ENCODE measurements around the gene IGF2BP2.

Gene IGF2BP2

GRCh38 chr3:185717121-185717520 is 107.7 kb downstream of the IGF2BP2 start:
- Histone ChIP-seq H3K27me3 (no peaks in the 10 kb centered on the region), H3K4me1 (peaks cover 64% of the 10 kb centered on the region), H3K4me3 (no peak overlapping the region), H3K4me2 (peak overlapping the region; percentile 21), H3K27ac (peak overlapping the region; percentile 36; the same call in 1 of the 2 replicates), H3K9me3 (no peaks in the 10 kb centered on the region), H3K36me3 (no peaks in the 10 kb centered on the region), H4K20me1 (no peaks in the 10 kb centered on the region), H3K9ac (no peak overlapping the region)
- TF ChIP-seq Cebpa-rat (IDR thresholded peaks at IDR 0.05) = no peak

GRCh38 chr3:185716436-185717108 is 108.3 kb downstream of the IGF2BP2 start:
- Histone ChIP-seq H3K27ac (peak overlapping the region; percentile 36; the same call in 1 of the 2 replicates), H3K36me3 (no peaks in the 10 kb centered on the region), H3K27me3 (no peaks in the 10 kb centered on the region), H3K4me1 (peaks cover 59% of the 10 kb centered on the region), H3K4me3 (no peak overlapping the region), H3K9me3 (no peaks in the 10 kb centered on the region), H3K9ac (no peak overlapping the region), H3K4me2 (peak overlapping the region; percentile 21), H4K20me1 (no peaks in the 10 kb centered on the region)
- no peak for TF ChIP-seq Cebpa-rat (IDR thresholded peaks at IDR 0.05)

- Histone ChIP-seq H3K27me3 (no peaks in the 10 kb centered on the region), H3K9me3 (no peaks in the 10 kb centered on the region), H3K27ac (no peak overlapping the region), H4K20me1 (no peaks in the 10 kb centered on the region), H3K9ac (no peak overlapping the region), H3K4me2 (no peak overlapping the region), H3K4me1 (peaks cover 56% of the 10 kb centered on the region), H3K4me3 (no peak overlapping the region), H3K36me3 (no peaks in the 10 kb centered on the region)
- TF ChIP-seq Cebpa-rat (IDR thresholded peaks at IDR 0.05) = no peak
These were observed 109.8 kb downstream of the IGF2BP2 start for GRCh38 chr3:185715091-185715490.

- H3K36me3 ChIP-seq = no peaks in the 10 kb centered on the region
- H3K4me3 ChIP-seq = no peak overlapping the region
- no peaks in the 10 kb centered on the region for H4K20me1 ChIP-seq
- no peak overlapping the region for H3K9ac ChIP-seq
- H3K4me2 ChIP-seq = no peak overlapping the region
- H3K27ac ChIP-seq = no peak overlapping the region
- H3K9me3 ChIP-seq = no peaks in the 10 kb centered on the region
- H3K4me1 ChIP-seq = peaks cover 52% of the 10 kb centered on the region
- H3K27me3 ChIP-seq = no peaks in the 10 kb centered on the region
- TF ChIP-seq Cebpa-rat (IDR thresholded peaks at IDR 0.05) = no peak
These were observed 110.8 kb downstream of the IGF2BP2 start for GRCh38 chr3:185714085-185714484.

GRCh38 chr3:185713015-185713414 is 111.8 kb downstream of the IGF2BP2 start:
- Histone ChIP-seq H3K9ac (no peak overlapping the region), H3K4me1 (peaks cover 50% of the 10 kb centered on the region), H3K9me3 (no peaks in the 10 kb centered on the region), H3K27ac (no peak overlapping the region), H3K36me3 (no peaks in the 10 kb centered on the region), H3K4me2 (no peak overlapping the region), H3K27me3 (no peaks in the 10 kb centered on the region), H3K4me3 (no peak overlapping the region), H4K20me1 (no peaks in the 10 kb centered on the region)
- no peak for TF ChIP-seq Cebpa-rat (IDR thresholded peaks at IDR 0.05)

GRCh38 chr3:185712337-185712736 is 112.5 kb downstream of the IGF2BP2 start:
- no peak overlapping the region for H3K4me3 ChIP-seq
- no peaks in the 10 kb centered on the region for H3K9me3 ChIP-seq
- no peaks in the 10 kb centered on the region for H3K36me3 ChIP-seq
- H3K4me2 ChIP-seq = no peak overlapping the region
- peaks cover 43% of the 10 kb centered on the region for H3K4me1 ChIP-seq
- H3K9ac ChIP-seq = no peak overlapping the region
- no peak overlapping the region for H3K27ac ChIP-seq
- no peaks in the 10 kb centered on the region for H3K27me3 ChIP-seq
- no peak for TF ChIP-seq Cebpa-rat (IDR thresholded peaks at IDR 0.05)
- no peaks in the 10 kb centered on the region for H4K20me1 ChIP-seq

GRCh38 chr3:185711255-185711870 is 113.5 kb downstream of the IGF2BP2 start:
- H3K27ac ChIP-seq = no peak overlapping the region

GRCh38 chr3:185709251-185709955 is 115.4 kb downstream of the IGF2BP2 start:
- peak overlapping the region; percentile 45 for H3K4me2 ChIP-seq
- H3K27me3 ChIP-seq = no peaks in the 10 kb centered on the region
- H3K4me1 ChIP-seq = peaks cover 29% of the 10 kb centered on the region
- no peaks in the 10 kb centered on the region for H3K36me3 ChIP-seq
- no peaks in the 10 kb centered on the region for H4K20me1 ChIP-seq
- no peak overlapping the region for H3K4me3 ChIP-seq
- H3K9me3 ChIP-seq = peaks cover 5% of the 10 kb centered on the region; the same call in 1 of the 2 replicates
- H3K9ac ChIP-seq = no peak overlapping the region
- TF ChIP-seq Cebpa-rat (IDR thresholded peaks at IDR 0.05) = no peak
- no peak overlapping the region for H3K27ac ChIP-seq

More at GRCh38 chr3:185711255-185711870, 113.5 kb downstream of the IGF2BP2 start:
- Histone ChIP-seq H3K4me1 (peaks cover 34% of the 10 kb centered on the region), H3K27me3 (no peaks in the 10 kb centered on the region), H3K4me3 (no peak overlapping the region), H3K4me2 (no peak overlapping the region), H3K9me3 (no peaks in the 10 kb centered on the region), H4K20me1 (no peaks in the 10 kb centered on the region), H3K9ac (no peak overlapping the region), H3K36me3 (no peaks in the 10 kb centered on the region)
- no peak for TF ChIP-seq Cebpa-rat (IDR thresholded peaks at IDR 0.05)

- Histone ChIP-seq H3K27me3 (no peaks in the 10 kb centered on the region), H3K4me1 (peaks cover 39% of the 10 kb centered on the region), H3K36me3 (no peaks in the 10 kb centered on the region), H3K9ac (no peak overlapping the region), H3K4me2 (no peak overlapping the region), H3K4me3 (no peak overlapping the region), H4K20me1 (no peaks in the 10 kb centered on the region), H3K27ac (no peak overlapping the region), H3K9me3 (peaks cover 5% of the 10 kb centered on the region; the same call in 1 of the 2 replicates)
- no peak for TF ChIP-seq Cebpa-rat (IDR thresholded peaks at IDR 0.05)
These were observed 116.5 kb downstream of the IGF2BP2 start for GRCh38 chr3:185708392-185708791.

- TF ChIP-seq Cebpa-rat (IDR thresholded peaks at IDR 0.05) = no peak
- no peak overlapping the region for H3K9ac ChIP-seq
- H4K20me1 ChIP-seq = no peaks in the 10 kb centered on the region
- no peaks in the 10 kb centered on the region for H3K27me3 ChIP-seq
- no peak overlapping the region for H3K4me2 ChIP-seq
- peaks cover 60% of the 10 kb centered on the region for H3K4me1 ChIP-seq
- no peak overlapping the region for H3K27ac ChIP-seq
- peaks cover 5% of the 10 kb centered on the region; the same call in 1 of the 2 replicates for H3K9me3 ChIP-seq
- H3K36me3 ChIP-seq = no peaks in the 10 kb centered on the region
- no peak overlapping the region for H3K4me3 ChIP-seq
These were observed 119.3 kb downstream of the IGF2BP2 start for GRCh38 chr3:185705498-185705897.

Measured in BLaER1 (cell line).